Hippocampal formation (tissue), 2 donors: ENCODE measurements around the gene MAP2K5.

Experiments used
- DNase-seq, 2 donors: peaks; one replicate each; lab custom pipeline; 2025; lab: John Stamatoyannopoulos, UW

Gene MAP2K5

DNA sequence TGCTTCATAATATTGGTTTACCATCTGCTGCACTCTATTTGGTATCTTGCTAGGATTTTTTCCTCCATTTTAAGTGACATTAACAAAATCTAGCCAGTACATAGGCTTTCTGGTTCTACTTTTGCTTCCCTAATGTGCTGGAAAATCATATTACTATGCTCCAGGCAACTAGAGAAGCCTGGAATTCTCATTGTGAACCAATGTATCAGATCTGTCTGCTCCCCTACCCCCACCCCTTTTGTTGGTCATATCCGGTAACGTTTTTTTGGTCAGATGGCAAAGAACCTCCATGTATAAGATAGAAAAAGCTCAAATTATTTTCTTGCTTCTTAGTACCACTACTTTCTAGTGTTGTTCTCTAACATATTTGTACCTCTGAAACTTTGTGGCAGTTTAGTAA is 17.1 kb downstream of the MAP2K5 start:
- DNase-seq, result no peak

GRCh38 chr15:67560320-67560719 is 17.8 kb downstream of the MAP2K5 start:
- no peak for DNase-seq

- no peak for DNase-seq
Measured at GRCh38 chr15:67563092-67563491, 20.6 kb downstream of the MAP2K5 start.

DNA sequence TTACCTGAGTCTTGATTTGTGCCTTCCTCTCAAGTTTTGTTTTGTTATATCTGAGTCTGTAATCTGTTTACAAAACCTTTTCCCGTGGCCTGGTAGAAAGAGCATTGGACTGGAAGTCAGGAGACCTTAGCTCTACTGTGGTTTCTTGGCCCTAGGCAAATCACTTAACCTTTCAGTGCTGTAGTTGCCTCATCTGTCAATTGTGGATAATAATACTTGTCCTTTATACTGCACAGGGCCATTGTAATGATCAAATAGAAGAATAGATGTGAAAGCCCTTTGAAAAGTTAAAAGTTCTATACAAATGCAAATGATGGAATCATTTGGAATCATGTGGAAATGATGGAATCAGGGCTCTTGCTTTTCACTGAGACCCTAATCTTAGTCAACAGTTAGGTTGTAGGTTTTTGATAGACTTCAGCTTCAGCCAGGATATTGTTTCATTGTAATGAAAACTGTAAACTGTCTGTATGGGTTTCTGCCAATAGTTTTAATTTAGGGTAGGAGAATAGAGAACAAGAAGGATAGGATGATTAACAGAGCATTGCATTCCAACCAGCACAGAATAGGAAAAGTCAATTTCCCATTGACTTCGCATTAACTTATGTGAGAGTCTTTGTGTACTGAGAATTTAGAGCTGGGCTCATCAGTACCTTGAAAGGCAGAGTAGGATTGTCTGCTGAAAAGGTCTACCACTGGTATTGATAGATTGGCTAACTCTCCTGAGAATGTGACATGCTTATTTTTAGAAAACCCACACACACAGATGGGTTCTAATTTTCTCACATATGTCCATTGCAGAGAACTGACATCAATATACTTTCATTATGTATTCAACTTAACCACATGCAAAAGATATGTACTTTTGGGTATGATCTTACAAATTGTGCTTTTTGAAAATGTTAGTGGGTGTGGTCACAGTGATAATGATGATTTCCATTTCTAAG is 21.8 kb downstream of the MAP2K5 start:
- DNase-seq, result no peak

- DNase-seq, result no peak
Measured at GRCh38 chr15:67564968-67565345, 22.5 kb downstream of the MAP2K5 start.

GRCh38 chr15:67569668-67570067 is 27.2 kb downstream of the MAP2K5 start:
- DNase-seq, result no peak

- no peak for DNase-seq
Measured at GRCh38 chr15:67570875-67571647, 28.6 kb downstream of the MAP2K5 start.

DNA sequence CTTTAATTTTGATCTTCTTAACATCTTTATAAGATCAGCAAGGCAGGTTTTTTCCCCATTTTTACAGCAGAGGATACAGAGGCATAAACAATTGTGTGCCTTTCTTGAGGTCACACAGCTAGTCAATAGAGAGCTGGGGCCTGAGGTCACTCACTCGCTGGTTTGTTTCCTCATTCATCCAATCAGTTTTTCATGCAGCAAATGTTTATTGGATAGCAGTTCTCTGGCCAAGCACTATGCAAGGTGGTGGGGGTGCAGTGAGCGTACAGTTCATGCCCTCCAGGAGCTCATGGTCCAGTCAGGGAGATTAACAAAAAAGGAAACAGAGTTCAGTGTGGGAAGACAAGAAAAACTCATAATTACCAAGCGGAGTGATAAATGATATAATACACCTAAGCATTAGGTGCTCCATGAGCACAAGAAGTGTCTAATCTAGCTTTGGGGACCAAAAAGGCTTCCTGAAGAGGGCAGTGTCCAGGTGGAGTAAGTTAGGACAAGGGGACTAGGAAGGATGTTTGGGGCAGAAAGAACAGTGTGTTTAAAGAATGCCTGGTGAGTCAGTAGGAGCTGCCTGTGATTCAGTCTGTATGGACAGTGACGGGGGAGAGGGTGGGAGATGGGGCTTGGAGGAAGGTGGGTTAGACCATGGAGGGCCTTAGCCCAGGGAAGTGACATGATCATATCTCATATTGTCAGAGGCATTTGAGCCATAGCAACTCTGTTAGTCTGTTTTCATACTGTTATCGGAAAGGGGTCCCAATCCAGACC is 29.3 kb downstream of the MAP2K5 start:
- DNase-seq, result no peak

DNA sequence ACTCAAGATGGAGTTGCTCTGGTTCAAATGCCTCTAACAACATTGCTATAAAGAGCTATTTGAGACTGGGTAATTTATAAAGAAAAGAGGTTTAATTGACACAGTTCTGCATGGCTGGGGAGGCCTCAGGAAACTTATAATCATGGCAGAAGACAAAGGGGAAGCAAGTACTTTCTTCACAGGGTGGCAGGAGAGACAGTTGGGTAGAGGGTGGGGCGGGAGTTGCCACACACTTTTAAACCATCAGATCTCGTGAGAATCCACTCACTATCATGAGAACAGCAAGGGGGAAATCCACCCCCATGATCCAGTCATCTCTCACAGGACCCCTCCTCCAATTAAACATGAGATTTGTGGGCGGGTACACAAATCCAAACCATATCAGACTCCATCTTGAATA is 30.7 kb downstream of the MAP2K5 start:
- no peak for DNase-seq

- no peak for DNase-seq
Measured at GRCh38 chr15:67575039-67575502, 32.6 kb downstream of the MAP2K5 start.

- no peak for DNase-seq
Measured at GRCh38 chr15:67578020-67578600, 35.6 kb downstream of the MAP2K5 start.

DNA sequence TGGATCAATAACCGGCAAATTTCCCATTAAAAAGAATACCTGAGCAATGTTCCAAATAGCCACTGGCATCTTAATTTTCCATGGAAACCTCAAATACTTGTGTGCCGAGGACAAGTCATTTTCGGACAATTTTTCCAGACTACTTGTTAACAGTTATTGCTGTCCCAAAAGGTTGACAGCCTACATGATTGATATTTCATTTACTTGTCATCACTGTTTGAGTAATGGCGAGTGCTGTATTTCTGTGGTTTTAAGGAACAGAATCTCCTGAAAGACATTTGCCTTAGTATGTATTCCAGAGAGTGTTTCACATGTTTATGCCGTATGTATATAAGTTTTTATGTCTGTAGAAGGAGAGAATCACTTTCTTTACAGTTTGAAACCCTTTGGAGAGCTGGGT is 36.7 kb downstream of the MAP2K5 start:
- no peak for DNase-seq

GRCh38 chr15:67579967-67580366 is 37.5 kb downstream of the MAP2K5 start:
- DNase-seq, result no peak

- DNase-seq, result no peak
Measured at GRCh38 chr15:67584157-67584556, 41.7 kb downstream of the MAP2K5 start.

- no peak for DNase-seq
Measured at GRCh38 chr15:67585681-67586080, 43.2 kb downstream of the MAP2K5 start.

GRCh38 chr15:67587331-67587730 is 44.8 kb downstream of the MAP2K5 start:
- DNase-seq, result no peak

- no peak for DNase-seq
Measured at GRCh38 chr15:67587754-67588153, 45.3 kb downstream of the MAP2K5 start.

- DNase-seq, result no peak
Measured at GRCh38 chr15:67590191-67590590, 47.7 kb downstream of the MAP2K5 start.

DNA sequence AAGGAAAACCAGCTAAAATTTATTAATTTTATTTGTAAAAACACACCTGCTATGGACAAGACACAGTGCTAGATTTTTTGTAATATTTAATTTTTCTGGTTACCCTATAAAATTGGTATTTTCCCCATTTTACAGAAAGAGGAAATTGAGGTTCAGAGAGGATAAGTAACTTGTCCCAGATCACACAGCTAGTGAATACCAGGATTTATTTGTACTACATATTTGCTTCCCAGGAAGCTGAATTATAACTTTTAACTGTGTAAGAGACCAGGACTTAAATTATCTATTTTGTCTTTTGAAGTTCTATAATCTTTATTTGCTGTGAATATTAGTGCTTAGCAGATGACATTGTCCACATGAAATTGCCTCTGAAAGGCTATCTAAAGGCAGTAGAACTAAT is 49.7 kb downstream of the MAP2K5 start:
- DNase-seq, result no peak

DNA sequence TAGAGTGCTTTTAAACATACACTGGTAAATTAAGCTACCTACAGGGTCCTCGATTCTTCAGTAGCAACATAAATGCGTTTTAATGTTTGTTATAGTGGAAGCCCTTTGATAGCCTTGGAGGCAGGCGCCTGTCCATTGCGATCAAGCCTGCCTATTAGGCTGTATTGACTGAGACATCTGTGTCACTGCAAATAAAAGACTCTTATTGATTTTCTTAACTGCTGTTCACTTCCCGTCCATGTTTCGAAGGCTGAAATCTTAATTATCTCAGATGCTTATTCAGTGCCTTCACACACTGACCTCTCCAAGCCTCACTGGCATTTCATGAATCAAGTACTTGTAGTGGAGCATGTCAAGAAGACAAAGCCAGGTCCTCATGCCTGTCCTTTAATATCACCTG is 51.1 kb downstream of the MAP2K5 start:
- DNase-seq, result no peak

DNA sequence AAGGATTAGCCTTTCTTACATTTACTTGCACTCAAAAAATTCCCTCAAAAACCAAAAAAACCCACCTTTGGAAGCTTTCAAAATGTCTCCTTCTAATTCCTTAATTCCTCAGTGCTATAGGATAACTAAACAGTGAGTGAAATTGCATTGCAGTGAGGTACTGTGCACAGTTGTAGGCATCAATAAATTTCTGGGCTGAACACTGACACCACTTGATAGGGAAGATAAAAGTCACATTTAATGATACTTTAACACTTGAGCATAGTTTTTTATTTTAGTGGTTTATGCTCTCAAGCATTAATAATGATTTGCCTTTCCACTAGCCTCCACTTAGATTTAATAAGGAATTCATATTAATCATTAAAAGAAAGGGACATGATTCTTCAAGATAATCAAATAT is 52.3 kb downstream of the MAP2K5 start:
- DNase-seq, result no peak

DNA sequence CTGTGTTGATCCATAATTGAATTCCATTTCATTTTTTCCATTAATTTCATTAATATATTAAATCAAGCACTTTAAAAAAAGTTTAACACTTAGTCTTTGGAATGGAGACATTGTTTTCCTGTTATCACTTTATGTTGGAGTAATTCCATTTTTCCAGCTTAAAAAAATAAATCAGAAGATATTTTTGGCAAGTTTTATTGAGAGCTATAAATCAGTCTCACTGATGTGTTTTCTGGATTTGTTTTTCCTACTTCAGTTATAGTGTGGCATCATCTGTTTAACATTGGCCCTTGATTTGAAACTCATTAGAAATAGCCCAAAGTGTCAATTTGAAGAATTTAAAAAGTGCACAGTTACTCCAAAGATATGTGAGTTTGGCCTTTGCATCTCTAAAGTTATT is 53.1 kb downstream of the MAP2K5 start:
- DNase-seq, result no peak
